ENCODE results near the gene IKZF2.

DNA sequence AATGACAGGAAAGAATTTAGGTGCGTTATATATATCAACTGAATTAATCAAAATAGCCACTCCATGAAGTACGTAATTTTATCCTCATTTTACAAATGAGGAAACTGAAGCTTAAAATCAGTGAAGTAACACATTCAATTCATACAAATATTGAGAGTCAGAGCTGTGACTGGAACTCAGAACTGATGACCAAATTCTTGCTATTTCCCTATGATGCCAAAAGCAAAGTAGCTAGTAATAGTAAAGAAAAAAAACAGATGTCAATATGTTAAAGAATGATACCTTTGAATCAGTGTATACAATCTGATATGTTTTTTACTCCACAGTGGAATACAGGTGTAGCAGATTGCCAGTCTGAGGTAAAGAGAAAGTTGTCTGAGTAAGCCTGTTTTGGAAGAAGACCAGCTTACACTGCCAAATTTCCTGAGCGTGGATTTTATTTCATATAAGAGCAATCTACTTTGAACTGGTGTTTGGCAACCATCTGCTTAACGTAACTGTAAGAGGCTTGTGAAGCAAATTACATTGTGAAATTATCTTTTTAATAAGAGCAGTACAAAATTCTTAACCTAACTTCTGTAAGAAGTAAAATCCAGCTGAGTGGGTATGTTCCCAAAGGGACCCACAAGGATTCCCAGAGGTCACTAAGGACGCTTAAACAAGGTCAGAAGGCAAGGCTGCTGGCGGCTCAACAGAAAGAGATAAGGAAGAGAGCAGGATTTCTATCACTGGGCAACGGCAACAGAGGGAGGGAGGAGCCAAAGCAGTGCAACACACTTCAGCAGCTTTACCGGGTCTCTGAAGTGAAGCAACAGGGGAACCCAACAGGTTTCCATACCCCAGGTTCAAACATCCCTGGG is 85.6 kb downstream of the IKZF2 start:
- TF ChIP-seq, protein P1, sequence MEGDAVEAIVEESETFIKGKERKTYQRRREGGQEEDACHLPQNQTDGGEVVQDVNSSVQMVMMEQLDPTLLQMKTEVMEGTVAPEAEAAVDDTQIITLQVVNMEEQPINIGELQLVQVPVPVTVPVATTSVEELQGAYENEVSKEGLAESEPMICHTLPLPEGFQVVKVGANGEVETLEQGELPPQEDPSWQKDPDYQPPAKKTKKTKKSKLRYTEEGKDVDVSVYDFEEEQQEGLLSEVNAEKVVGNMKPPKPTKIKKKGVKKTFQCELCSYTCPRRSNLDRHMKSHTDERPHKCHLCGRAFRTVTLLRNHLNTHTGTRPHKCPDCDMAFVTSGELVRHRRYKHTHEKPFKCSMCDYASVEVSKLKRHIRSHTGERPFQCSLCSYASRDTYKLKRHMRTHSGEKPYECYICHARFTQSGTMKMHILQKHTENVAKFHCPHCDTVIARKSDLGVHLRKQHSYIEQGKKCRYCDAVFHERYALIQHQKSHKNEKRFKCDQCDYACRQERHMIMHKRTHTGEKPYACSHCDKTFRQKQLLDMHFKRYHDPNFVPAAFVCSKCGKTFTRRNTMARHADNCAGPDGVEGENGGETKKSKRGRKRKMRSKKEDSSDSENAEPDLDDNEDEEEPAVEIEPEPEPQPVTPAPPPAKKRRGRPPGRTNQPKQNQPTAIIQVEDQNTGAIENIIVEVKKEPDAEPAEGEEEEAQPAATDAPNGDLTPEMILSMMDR (IDR thresholded peaks at IDR 0.05) = no peak
- TF ChIP-seq POLR2A (IDR thresholded peaks at IDR 0.05) = no peak

Data from uterus (tissue), 2 donors.